ENCODE measurements around the gene SUPT20H.

SUPT20H gene

GRCh38 chr13:36966404-36966803, 93.1 kb downstream of the SUPT20H start:
- Histone ChIP-seq H3K36me3 (ENCODE audit: insufficient read depth, low read length) (peaks cover 86% of the 10 kb centered on the region), H3K9ac (ENCODE audit: low read depth, low read length) (no peak overlapping the region), H3K27me3 (ENCODE audit: insufficient read depth, low read length) (no peaks in the 10 kb centered on the region), H3K4me3 (ENCODE audit: low read length) (no peak overlapping the region), H3K27ac (ENCODE audit: low read depth, low read length) (no peak overlapping the region), H3K9me3 (ENCODE audit: insufficient read depth, low read depth, low read length) (no peaks in the 10 kb centered on the region), H3K4me1 (ENCODE audit: insufficient read depth, low read length) (no peaks in the 10 kb centered on the region)
- WGBS = over 99% methylated on average over 4 of the region's 4 CpGs

- H3K36me3 ChIP-seq (ENCODE audit: insufficient read depth, low read length) = peaks cover 86% of the 10 kb centered on the region
- H3K4me3 ChIP-seq (ENCODE audit: low read length) = no peak overlapping the region
- whole genome bisulfite sequencing = 89% methylated on average over 2 of the region's 2 CpGs
- no peak overlapping the region for H3K27ac ChIP-seq (ENCODE audit: low read depth, low read length)
- no peaks in the 10 kb centered on the region for H3K27me3 ChIP-seq (ENCODE audit: insufficient read depth, low read length)
- no peaks in the 10 kb centered on the region for H3K9me3 ChIP-seq (ENCODE audit: insufficient read depth, low read depth, low read length)
- no peak overlapping the region for H3K9ac ChIP-seq (ENCODE audit: low read depth, low read length)
- H3K4me1 ChIP-seq (ENCODE audit: insufficient read depth, low read length) = no peaks in the 10 kb centered on the region
Observed at GRCh38 chr13:36965767-36966166, 93.7 kb downstream of the SUPT20H start.

- Histone ChIP-seq H3K27me3 (ENCODE audit: insufficient read depth, low read length) (no peaks in the 10 kb centered on the region), H3K27ac (ENCODE audit: low read depth, low read length) (no peak overlapping the region), H3K4me1 (ENCODE audit: insufficient read depth, low read length) (no peaks in the 10 kb centered on the region), H3K9me3 (ENCODE audit: insufficient read depth, low read depth, low read length) (no peaks in the 10 kb centered on the region), H3K4me3 (ENCODE audit: low read length) (no peak overlapping the region), H3K36me3 (ENCODE audit: insufficient read depth, low read length) (peaks cover 48% of the 10 kb centered on the region), H3K9ac (ENCODE audit: low read depth, low read length) (no peak overlapping the region)
- WGBS = 100% methylated on average over 1 of the region's 2 CpGs
Observed at GRCh38 chr13:36959456-36960116, 99.9 kb downstream of the SUPT20H start.
